H9 (cell line): ENCODE measurements around the gene ALDH1A1. TPM values are rescaled to one million over a fixed set of nuclear protein-coding genes. Genes with fewer than 3 reads are reported as not detected.

Experiments
- DNase-seq: peaks from one replicate; pipeline ENCODE4 v3.0.0-alpha.2; 2017
- H2AFZ ChIP-seq: one replicate; pipeline ENCODE4 v1.6.1; 2013; ENCODE audit warnings: mild to moderate bottlenecking, low read length, control low read depth, moderate library complexity
- H2AK5ac ChIP-seq: 2 replicates; pipeline ENCODE4 v1.6.1; 2013; ENCODE audit warnings: low read length, control low read depth, mixed read lengths; ENCODE audit not compliant: insufficient read length
- H2BK120ac ChIP-seq: one replicate; pipeline ENCODE4 v1.6.1; 2013; ENCODE audit warnings: low read depth, mild to moderate bottlenecking, low read length, control low read depth, inconsistent platforms; ENCODE audit not compliant: poor library complexity, severe bottlenecking
- H2BK12ac ChIP-seq: 2 replicates; pipeline ENCODE4 v1.6.1; 2013; ENCODE audit warnings: low read length, control low read depth, mixed read lengths, low read depth; ENCODE audit not compliant: insufficient read length
- H2BK15ac ChIP-seq: 2 replicates; pipeline ENCODE4 v1.6.1; 2013; ENCODE audit warnings: low read depth, low read length, control low read depth
- H2BK20ac ChIP-seq: one replicate; pipeline ENCODE4 v1.6.1; 2013; ENCODE audit warnings: low read depth, mild to moderate bottlenecking, low read length, control low read depth, inconsistent platforms; ENCODE audit not compliant: poor library complexity, severe bottlenecking
- H2BK5ac ChIP-seq: 2 replicates; pipeline ENCODE4 v1.6.1; 2013; ENCODE audit warnings: low read length, control low read depth, mixed read lengths; ENCODE audit not compliant: insufficient read length
- H3K14ac ChIP-seq: 2 replicates; pipeline ENCODE4 v1.6.1; 2013; ENCODE audit warnings: low read length, control low read depth; ENCODE audit not compliant: insufficient read depth
- H3K18ac ChIP-seq: 2 replicates; pipeline ENCODE4 v1.6.1; 2013; ENCODE audit warnings: low read depth, mild to moderate bottlenecking, mixed read lengths, low read length, control low read depth; ENCODE audit not compliant: insufficient read length
- H3K23ac ChIP-seq: 2 replicates; pipeline ENCODE4 v1.6.1; 2013; ENCODE audit warnings: low read length, control low read depth, mixed read lengths, low read depth; ENCODE audit not compliant: insufficient read length
- H3K23me2 ChIP-seq: 2 replicates; pipeline ENCODE4 v1.6.1; 2013; ENCODE audit warnings: low read depth, mild to moderate bottlenecking, mixed read lengths, low read length, control low read depth; ENCODE audit not compliant: insufficient read length, poor library complexity, severe bottlenecking
- H3K27ac ChIP-seq: 2 replicates; pipeline ENCODE4 v1.5.1; 2013; ENCODE audit warnings: low read length, control low read depth, mixed read lengths, low read depth; ENCODE audit not compliant: insufficient read length
- H3K27me3 ChIP-seq: 2 replicates; pipeline ENCODE4 v1.6.1; 2013; ENCODE audit warnings: low read length, control low read depth, inconsistent platforms; ENCODE audit not compliant: insufficient read depth
- H3K4ac ChIP-seq: 2 replicates; pipeline ENCODE4 v1.6.1; 2013; ENCODE audit warnings: low read depth, mild to moderate bottlenecking, control low read depth, inconsistent platforms, low read length, moderate library complexity
- H3K4me1 ChIP-seq: 2 replicates; pipeline ENCODE4 v1.6.1; 2013; ENCODE audit warnings: low read length, control low read depth, inconsistent platforms; ENCODE audit not compliant: insufficient read depth
- H3K4me2 ChIP-seq: 2 replicates; pipeline ENCODE4 v1.6.1; 2013; ENCODE audit warnings: low read length, control low read depth, mixed read lengths; ENCODE audit not compliant: insufficient read length, insufficient read depth
- H3K56ac ChIP-seq: 2 replicates; pipeline ENCODE4 v1.6.1; 2013; ENCODE audit warnings: low read depth, mild to moderate bottlenecking, mixed read lengths, low read length, control low read depth; ENCODE audit not compliant: insufficient read length
- H3K79me1 ChIP-seq: 2 replicates; pipeline ENCODE4 v1.6.1; 2013; ENCODE audit warnings: low read depth, mild to moderate bottlenecking, moderate library complexity, low read length, control low read depth, inconsistent platforms; ENCODE audit not compliant: insufficient read depth, poor library complexity, severe bottlenecking
- H3K79me2 ChIP-seq: 2 replicates; pipeline ENCODE4 v1.6.1; 2013; ENCODE audit warnings: low read length, control low read depth, inconsistent platforms; ENCODE audit not compliant: insufficient read depth
- H3K9ac ChIP-seq: 2 replicates; pipeline ENCODE4 v1.6.1; 2013; ENCODE audit warnings: low read length, control low read depth, mixed read lengths; ENCODE audit not compliant: insufficient read length; ENCODE audit errors: extremely low read depth
- H3K9me3 ChIP-seq: one replicate; pipeline ENCODE4 v1.6.1; 2013; ENCODE audit warnings: low read depth, low read length, inconsistent platforms; ENCODE audit not compliant: control insufficient read depth
- H3T11ph ChIP-seq: one replicate; pipeline ENCODE4 v1.6.1; 2013; ENCODE audit warnings: mild to moderate bottlenecking, low read length, control low read depth, inconsistent platforms
- H4K20me1 ChIP-seq: one replicate; pipeline ENCODE4 v1.6.1; 2013; ENCODE audit not compliant: control insufficient read depth, insufficient read length, insufficient read depth
- H4K5ac ChIP-seq: 2 replicates; pipeline ENCODE4 v1.6.1; 2013; ENCODE audit warnings: low read depth, mild to moderate bottlenecking, mixed read lengths, low read length, control low read depth; ENCODE audit not compliant: insufficient read length
- H4K8ac ChIP-seq: replicated peaks from 2 replicates; pipeline ENCODE4 v1.6.1; 2013; ENCODE audit warnings: low read length, control low read depth, mixed read lengths, low read depth; ENCODE audit not compliant: insufficient read length
- H4K91ac ChIP-seq: 2 replicates; pipeline ENCODE4 v1.6.1; 2013; ENCODE audit warnings: low read depth, mild to moderate bottlenecking, moderate library complexity, mixed read lengths, low read length, control low read depth; ENCODE audit not compliant: insufficient read length
- H3K27ac Mint-ChIP-seq, 3 experiments: 2 replicates in 2 of 3; 3 replicates in 1 of 3; pipeline ENCODE4 v1.8.0; 2020 to 2021; ENCODE audit warnings: mixed read lengths in 3 of 3, mild to moderate bottlenecking in 1 of 3, moderate library complexity in 1 of 3
- H3K27me3 Mint-ChIP-seq: 2 replicates; pipeline ENCODE4 v1.8.0; 2021; ENCODE audit warnings: low read depth, mild to moderate bottlenecking, moderate library complexity, mixed read lengths
- H3K36me3 Mint-ChIP-seq, 3 experiments: 2 replicates in 2 of 3; 3 replicates in 1 of 3; pipeline ENCODE4 v1.8.0; 2020 to 2021; ENCODE audit warnings: low read depth in 3 of 3, mixed read lengths in 3 of 3; ENCODE audit not compliant: insufficient read depth in 1 of 3
- H3K4me1 Mint-ChIP-seq, 2 experiments: 2 replicates each; pipeline ENCODE4 v1.8.0; 2020; ENCODE audit warnings: mixed read lengths in 2 of 2
- H3K4me3 Mint-ChIP-seq, 2 experiments: 2 replicates in 1 of 2; 3 replicates in 1 of 2; pipeline ENCODE4 v1.8.0; 2020 to 2021; ENCODE audit warnings: mild to moderate bottlenecking in 2 of 2, mixed read lengths in 2 of 2, moderate library complexity in 1 of 2
- H3K9me3 Mint-ChIP-seq, 2 experiments: 2 replicates in 1 of 2; 3 replicates in 1 of 2; pipeline ENCODE4 v1.8.0; 2020; ENCODE audit warnings: mild to moderate bottlenecking in 2 of 2, mixed read lengths in 2 of 2, moderate library complexity in 1 of 2
- CTCF ChIP-seq: fragments of 200-600 bp; sonication (generic); conservative IDR thresholded peaks from 3 replicates; pipeline ENCODE4 v1.8.0; 2021; ENCODE audit warnings: antibody characterized with exemption, mild to moderate bottlenecking
- WGBS: extraction: QIAGEN DNeasy Blood & Tissue Kit; methylation state at CpG from one replicate; pipeline ENCODE4 v1.1.7; 2013; ENCODE audit warnings: missing lambda C conversion rate, low lambda C conversion rate, mixed read lengths; ENCODE audit not compliant: insufficient read length; ENCODE audit errors: extremely low coverage; 5-methylcytosine and 5-hydroxymethylcytosine counted together
- total RNA-seq: library from RNA; stranded (reverse); gene quantifications from 2 replicates; pipeline ENCODE4 v1.2.1, GENCODE V29; 2021

The ALDH1A1 gene
- total RNA-seq, 1 experiment from 2014 or later, result 1.1 TPM

- Histone ChIP-seq H2AFZ (no peak overlapping the region), H3K27ac (no peak overlapping the region), H3K4ac (no peak overlapping the region), H3K23me2 (no peaks in the 10 kb centered on the region), H4K8ac (no peak overlapping the region), H3K4me2 (no peak overlapping the region), H3K14ac (no peak overlapping the region), H2BK5ac (no peak overlapping the region), H3K79me1 (no peaks in the 10 kb centered on the region), H2BK120ac (no peak overlapping the region), H2AK5ac (no peak overlapping the region), H4K5ac (no peak overlapping the region), H3K56ac (no peak overlapping the region), H2BK12ac (no peak overlapping the region), H3K4me1 (no peaks in the 10 kb centered on the region), H2BK15ac (no peak overlapping the region), H4K20me1 (no peaks in the 10 kb centered on the region), H3K18ac (no peak overlapping the region), H3K9me3 (no peaks in the 10 kb centered on the region), H3K9ac (no peak overlapping the region), H3K27me3 (no peaks in the 10 kb centered on the region), H2BK20ac (no peak overlapping the region), H3K23ac (no peak overlapping the region), H3T11ph (no peak overlapping the region), H3K79me2 (no peaks in the 10 kb centered on the region), H4K91ac (no peak overlapping the region)
- TF ChIP-seq CTCF, result peak; percentile 76
- H3K4me3 Mint-ChIP-seq, result no peak overlapping the region
- no peaks in the 10 kb centered on the region for H3K27me3 Mint-ChIP-seq
- no peak for DNase-seq
- WGBS, result no CpG with 5 or more reads among the region's 3 CpGs
- peaks cover 5 to 13% of the 10 kb centered on the region in 2 experiments for H3K4me1 Mint-ChIP-seq
- no peak overlapping the region for H3K27ac Mint-ChIP-seq
- H3K9me3 Mint-ChIP-seq, result peaks cover 5 to 7% of the 10 kb centered on the region in 2 experiments; a peak in 2 of 5 replicates
- H3K36me3 Mint-ChIP-seq, result peaks cover 0 to 9% (median 0%) of the 10 kb centered on the region in 3 experiments; a peak in 2 of 7 replicates
Measured at GRCh38 chr9:72871685-72872084, 81.2 kb downstream of the ALDH1A1 start.
